GM12878 (cell line): ENCODE results near the gene RSPH9. TPM values are rescaled to one million over a fixed set of nuclear protein-coding genes. Genes with fewer than 3 reads are reported as not detected.

ENCODE experiments used
- ATAC-seq: fragments of 200-7000 bp; cut with Tn5 transposase; 3 replicates; pipeline ENCODE4 v1.9.1; 2020; ENCODE audit warnings: mild to moderate bottlenecking, moderate library complexity
- BruUV-seq: library from RNA; stranded (reverse); fragments of 400-500 nt; replicated peaks from 2 replicates; lab custom pipeline; 2021; lab: Mats Ljungman, UMichigan
- CTCF ChIA-PET: fragments of 300-600 bp; sonication (Branson Sonifier 250); formaldehyde crosslinking; extraction: SDS; loops from one replicate; lab custom pipeline; 2021; ENCODE audit warnings: inconsistent platforms; lab: Yijun Ruan, JAX
- POLR2A ChIA-PET: fragments of 350-600 bp; formaldehyde crosslinking; extraction: SDS; loops from one replicate; lab custom pipeline; 2021; ENCODE audit warnings: inconsistent platforms; lab: Charles Lee
- RAD21 ChIA-PET: fragments of 300-600 bp; sonication (Branson Sonifier 250); formaldehyde crosslinking; loops from one replicate; lab custom pipeline; 2023; ENCODE audit warnings: antibody characterized with exemption; ENCODE audit not compliant: unreplicated experiment; lab: Charles Lee
- SMC1A ChIA-PET: fragments of 300-600 bp; sonication (Branson Sonifier 250); formaldehyde crosslinking; loops from one replicate; lab custom pipeline; 2023; ENCODE audit not compliant: unreplicated experiment, uncharacterized antibody; lab: Charles Lee
- DNase-seq: peaks from one replicate; pipeline ENCODE4 v3.0.0-alpha.2; 2011; ENCODE audit warnings: low read depth, low spot score
- FAIRE-seq: peaks from 3 replicates; lab custom pipeline; 2011; peaks lifted over from hg19 to GRCh38; lab: Jason Lieb, UNC
- H2AFZ ChIP-seq: 2 replicates; pipeline ENCODE4 v1.6.0; 2011; ENCODE audit warnings: low read depth, low read length, control low read depth; ENCODE audit not compliant: control insufficient read depth
- H3K27ac ChIP-seq: 2 replicates; pipeline ENCODE4 v1.5.1; 2011; ENCODE audit warnings: control low read depth; ENCODE audit not compliant: control insufficient read depth, insufficient read depth
- H3K27me3 ChIP-seq, 2 experiments: replicated peaks in 1 of 2; 2 replicates each; pipeline versions ENCODE4 v1.6.0 to v1.6.1; 2011; ENCODE audit warnings: low read length in 1 of 2; ENCODE audit not compliant: control insufficient read depth in 2 of 2, insufficient read depth in 2 of 2
- H3K36me3 ChIP-seq, 2 experiments: 2 replicates each; pipeline ENCODE4 v1.5.1; 2011; ENCODE audit warnings: low read length in 1 of 2; ENCODE audit not compliant: control insufficient read depth in 2 of 2, insufficient read depth in 2 of 2
- H3K4me1 ChIP-seq: 2 replicates; pipeline ENCODE4 v1.6.1; 2011; ENCODE audit warnings: mild to moderate bottlenecking, low read length, moderate library complexity, mixed read lengths; ENCODE audit not compliant: control insufficient read depth, insufficient read depth
- H3K4me2 ChIP-seq: 2 replicates; pipeline ENCODE4 v1.6.0; 2011; ENCODE audit warnings: control low read depth; ENCODE audit not compliant: control insufficient read depth, insufficient read depth
- H3K4me3 ChIP-seq: fragments of 200-600 bp; sonication (generic); 2 replicates; pipeline ENCODE4 v1.5.1; 2016
- H3K79me2 ChIP-seq: 2 replicates; pipeline ENCODE4 v1.6.0; 2011; ENCODE audit warnings: low read length; ENCODE audit not compliant: control insufficient read depth, insufficient read depth
- H3K9ac ChIP-seq: 2 replicates; pipeline ENCODE4 v1.8.0; 2011; ENCODE audit warnings: low read length, control low read depth, mixed read lengths; ENCODE audit not compliant: control insufficient read depth, insufficient read depth
- H3K9me3 ChIP-seq: replicated peaks from 3 replicates; pipeline ENCODE4 v1.5.1; 2011; ENCODE audit warnings: mild to moderate bottlenecking, low read length; ENCODE audit not compliant: control insufficient read depth, insufficient read depth
- H4K20me1 ChIP-seq: 2 replicates; pipeline ENCODE4 v1.6.0; 2011; ENCODE audit not compliant: control insufficient read depth, insufficient read depth
- BCLAF1 ChIP-seq: fragments of 450-650 bp; IDR thresholded peaks from 2 replicates; pipeline ENCODE4 v1.6.1; 2017; ENCODE audit warnings: antibody characterized with exemption, mild to moderate bottlenecking, moderate library complexity
- ETV6 ChIP-seq, 2 experiments: fragments of 450-650 bp in 1 of 2; IDR thresholded peaks in 1 of 2; conservative IDR thresholded peaks in 1 of 2; 2 replicates each; pipeline ENCODE4 v1.6.1; 2014; ENCODE audit warnings: antibody characterized with exemption in 1 of 2, borderline replicate concordance in 1 of 2, low read depth in 1 of 2, mild to moderate bottlenecking in 1 of 2, moderate library complexity in 1 of 2
- IKZF2 ChIP-seq, 2 experiments: fragments of 450-650 bp; IDR thresholded peaks; 2 replicates each; pipeline ENCODE4 v1.6.1; 2017; ENCODE audit warnings: mild to moderate bottlenecking in 2 of 2, moderate library complexity in 2 of 2
- MTA3 ChIP-seq: IDR thresholded peaks from 2 replicates; pipeline ENCODE4 v1.6.1; 2012; ENCODE audit warnings: low read length, inconsistent platforms, borderline replicate concordance
- POLR2A ChIP-seq: IDR thresholded peaks from 2 replicates; pipeline ENCODE4 v1.6.1; 2011; ENCODE audit warnings: low read depth, mild to moderate bottlenecking, low read length
- POLR2AphosphoS5 ChIP-seq: IDR thresholded peaks from 2 replicates; pipeline ENCODE4 v1.6.1; 2011; ENCODE audit warnings: mild to moderate bottlenecking, low read length, inconsistent platforms
- SP1 ChIP-seq: IDR thresholded peaks from one replicate; pipeline ENCODE4 v1.6.1; 2011; ENCODE audit warnings: low read depth, low read length
- WGBS: methylation state at CpG from one replicate; pipeline ENCODE4 v1.1.6; 2016; ENCODE audit warnings: low lambda C conversion rate; ENCODE audit not compliant: insufficient replicate concordance, insufficient coverage; ENCODE audit errors: missing lambda C conversion rate; 5-methylcytosine and 5-hydroxymethylcytosine counted together
- in situ Hi-C: fragments of 300-500 bp; cut with MboI; formaldehyde crosslinking; loops from 9 replicates; pipeline ENCODE4 v1.14.3; 2018; ENCODE audit warnings: mixed read lengths
- intact Hi-C: fragments of 100-400 bp; cut with micrococcal nuclease; formaldehyde crosslinking; loops from one replicate; pipeline ENCODE4 v1.14.2; 2022; ENCODE audit not compliant: unreplicated experiment
- polyA plus RNA-seq, 11 experiments: library from polyadenylated mRNA; depleted of rRNA in 4 of 11; unstranded in 6 of 11; stranded (reverse) in 5 of 11; fragments of >200 nt; fragmentation: Nextera tagmentation in 4 of 11; fragmentation: Illumina TruSeq in 1 of 11; extraction: Ambion mirVana in 4 of 11; extraction: Trizol in 1 of 11; gene quantifications; 1 replicate in 1 of 11; 2 replicates in 10 of 11; pipeline versions ENCODE4 v1.2.1 to v1.2.3, GENCODE V29; 2011 to 2016; ENCODE audit warnings: inconsistent platforms in 2 of 11, missing spikeins in 2 of 11, low read depth in 1 of 11
- total RNA-seq, 4 experiments: library from RNA; depleted of rRNA in 3 of 4; stranded (reverse); fragments of >200 nt in 3 of 4; fragmentation: Illumina TruSeq in 1 of 4; extraction: Trizol in 1 of 4; gene quantifications; 2 replicates each; pipeline versions ENCODE4 v1.2.1 to v1.2.3, GENCODE V29; 2013 to 2021
- TF ChIP-seq, protein P1 (sequence below): fragments of 450-650 bp; IDR thresholded peaks from 2 replicates; pipeline ENCODE4 v1.6.1; 2017; ENCODE audit warnings: low read depth, mild to moderate bottlenecking, moderate library complexity

Gene RSPH9
- total and polyA plus RNA-seq, 10 of the 15 experiments (the other 5 are each of a cell fraction or from before 2014, with no cell fraction given), result 0.26 to 0.63 (median 0.36) TPM; not detected in 6

- BruUV-seq, result no TSS peak
- Histone ChIP-seq H3K4me2 (no peak overlapping the region), H3K27ac (no peak overlapping the region; the same call in none of the 2 replicates), H3K4me3 (no peak overlapping the region), H3K79me2 (no peaks in the 10 kb centered on the region), H3K36me3 (peaks cover 11 to 31% of the 10 kb centered on the region in 2 experiments), H3K27me3 (no peaks in the 10 kb centered on the region), H3K4me1 (peaks cover 34% of the 10 kb centered on the region), H3K9me3 (no peaks in the 10 kb centered on the region), H4K20me1 (no peaks in the 10 kb centered on the region), H2AFZ (no peak overlapping the region), H3K9ac (no peak overlapping the region)
- no peak for ATAC-seq
- intact Hi-C loops, result loop anchor here (5.0 kb wide), 1 partner anchor 332 kb away; no protein-coding TSS in a partner anchor
- ChIA-PET CTCF (interaction anchor here (0.6 to 7.6 kb wide), 19 partner anchors 9 to 409 kb away, joined by 3 to 50 read pairs (median 4); partner anchors contain the start of genes VEGFA and XPO5), POLR2A (interaction anchor here (0.7 to 1.5 kb wide), 3 partner anchors 18 to 147 kb away, joined by 3 read pairs; partner anchors contain the start of gene MRPS18A), SMC1A (interaction anchor here (0.5 to 1.4 kb wide), 6 partner anchors 24 to 73 kb away, joined by 3 to 5 read pairs (median 3); no protein-coding TSS in a partner anchor), RAD21 (interaction anchor here (1.0 to 7.8 kb wide), 6 partner anchors 33 to 410 kb away, joined by 3 to 79 read pairs (median 4); partner anchors contain the start of gene VEGFA)
- 85% methylated on average over 6 of the region's 6 CpGs for WGBS
- no peak for FAIRE-seq
- TF ChIP-seq BCLAF1 (no peak), SP1 (no peak), IKZF2 (IDR thresholded peaks at IDR 0.05) (peak in 1 of 2 experiments; percentile 17; a peak in 1 of 4 replicates), POLR2AphosphoS5 (0 out of 2 replicates have a peak, but pooled peaks have one; percentile 7), MTA3 (no peak), POLR2A (0 out of 2 replicates have a peak, but pooled peaks have one; percentile 24), ETV6 (conservative IDR thresholded peaks at IDR 0.05 in 1 of 2, IDR thresholded peaks at IDR 0.05 in 1 of 2; ENCODE audit: borderline replicate concordance in 1 of 2, low read depth in 1 of 2) (no peak)
- TF ChIP-seq, protein P1, sequence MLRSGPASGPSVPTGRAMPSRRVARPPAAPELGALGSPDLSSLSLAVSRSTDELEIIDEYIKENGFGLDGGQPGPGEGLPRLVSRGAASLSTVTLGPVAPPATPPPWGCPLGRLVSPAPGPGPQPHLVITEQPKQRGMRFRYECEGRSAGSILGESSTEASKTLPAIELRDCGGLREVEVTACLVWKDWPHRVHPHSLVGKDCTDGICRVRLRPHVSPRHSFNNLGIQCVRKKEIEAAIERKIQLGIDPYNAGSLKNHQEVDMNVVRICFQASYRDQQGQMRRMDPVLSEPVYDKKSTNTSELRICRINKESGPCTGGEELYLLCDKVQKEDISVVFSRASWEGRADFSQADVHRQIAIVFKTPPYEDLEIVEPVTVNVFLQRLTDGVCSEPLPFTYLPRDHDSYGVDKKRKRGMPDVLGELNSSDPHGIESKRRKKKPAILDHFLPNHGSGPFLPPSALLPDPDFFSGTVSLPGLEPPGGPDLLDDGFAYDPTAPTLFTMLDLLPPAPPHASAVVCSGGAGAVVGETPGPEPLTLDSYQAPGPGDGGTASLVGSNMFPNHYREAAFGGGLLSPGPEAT, result no peak
- DNase-seq, result no peak
- in situ Hi-C loops, result loop anchor here (5.0 kb wide), 1 partner anchor 407 kb away; no protein-coding TSS in a partner anchor
Observed at GRCh38 chr6:43669922-43670622, 25.2 kb downstream of the RSPH9 start.
